GM21515 (cell line): ENCODE measurements around the gene ELOVL6.
"Not testable (repeated sequence)": the region's sequence is repeated elsewhere in the genome, so short reads cannot be mapped to it uniquely, and the experiment has no call there.

Experiments used
- ATAC-seq: cut with Tn5 transposase; IDR thresholded peaks from one replicate; pipeline ENCODE4 v1.9.1; 2021; ENCODE audit not compliant: unreplicated experiment

The ELOVL6 gene

DNA sequence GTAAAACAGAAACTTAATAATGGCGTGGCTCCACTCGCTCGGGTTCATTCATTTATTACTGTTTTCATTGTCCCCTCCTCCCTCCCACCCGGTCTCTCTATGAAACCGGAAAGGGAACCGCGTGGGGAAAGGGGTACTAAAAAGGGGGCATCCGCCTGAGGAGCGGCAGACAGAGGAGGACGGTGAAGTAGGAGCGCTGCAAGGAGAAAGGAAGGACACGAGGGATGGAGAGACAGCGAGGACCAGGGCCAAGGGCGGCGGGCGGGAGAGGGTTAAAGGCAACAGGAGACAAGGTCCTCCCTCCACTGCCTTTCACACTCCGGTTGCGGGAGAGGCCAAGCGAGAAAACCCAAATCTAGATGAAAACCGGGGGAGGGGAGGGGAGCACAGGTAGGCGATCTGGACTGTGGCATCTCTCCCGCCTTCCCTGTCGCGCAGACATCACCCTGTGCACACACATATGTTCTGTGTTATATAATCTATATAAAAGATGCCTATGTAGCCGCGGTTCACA, 829 bp downstream of the ELOVL6 start:
- peak; percentile 8 for ATAC-seq

DNA sequence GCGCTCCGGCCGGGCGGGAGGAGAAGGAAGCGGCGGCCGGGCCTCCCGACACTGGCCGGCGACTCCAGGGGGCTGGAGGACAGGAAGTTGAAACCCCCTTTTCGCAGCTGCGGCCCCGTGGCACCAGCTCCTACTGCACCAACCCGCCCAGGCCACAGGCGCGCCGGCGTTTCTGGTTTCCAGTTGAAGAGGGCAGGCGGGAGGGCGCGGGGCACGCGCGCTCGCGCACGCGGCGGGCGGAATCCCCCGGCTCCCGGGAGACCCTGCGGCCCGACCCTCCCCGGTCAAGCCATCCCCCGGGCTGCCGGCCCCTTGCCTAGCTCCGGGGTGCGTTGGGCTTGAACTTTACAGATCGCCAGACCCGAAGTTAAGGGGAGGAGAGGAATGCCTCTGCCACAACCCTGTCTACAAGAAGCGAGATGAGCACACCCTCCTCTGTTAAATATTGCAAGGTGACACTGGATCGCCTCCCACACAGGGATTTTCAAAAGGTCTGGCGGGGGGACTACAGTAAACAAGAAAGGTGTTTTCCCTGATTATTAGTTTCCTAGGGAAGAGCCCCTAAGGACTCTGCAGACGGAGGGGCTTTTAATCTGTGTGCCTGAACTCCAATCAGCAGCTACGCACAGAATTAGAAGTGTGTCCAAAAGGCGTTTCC, 1.4 kb downstream of the ELOVL6 start:
- ATAC-seq = peak; percentile 33

DNA sequence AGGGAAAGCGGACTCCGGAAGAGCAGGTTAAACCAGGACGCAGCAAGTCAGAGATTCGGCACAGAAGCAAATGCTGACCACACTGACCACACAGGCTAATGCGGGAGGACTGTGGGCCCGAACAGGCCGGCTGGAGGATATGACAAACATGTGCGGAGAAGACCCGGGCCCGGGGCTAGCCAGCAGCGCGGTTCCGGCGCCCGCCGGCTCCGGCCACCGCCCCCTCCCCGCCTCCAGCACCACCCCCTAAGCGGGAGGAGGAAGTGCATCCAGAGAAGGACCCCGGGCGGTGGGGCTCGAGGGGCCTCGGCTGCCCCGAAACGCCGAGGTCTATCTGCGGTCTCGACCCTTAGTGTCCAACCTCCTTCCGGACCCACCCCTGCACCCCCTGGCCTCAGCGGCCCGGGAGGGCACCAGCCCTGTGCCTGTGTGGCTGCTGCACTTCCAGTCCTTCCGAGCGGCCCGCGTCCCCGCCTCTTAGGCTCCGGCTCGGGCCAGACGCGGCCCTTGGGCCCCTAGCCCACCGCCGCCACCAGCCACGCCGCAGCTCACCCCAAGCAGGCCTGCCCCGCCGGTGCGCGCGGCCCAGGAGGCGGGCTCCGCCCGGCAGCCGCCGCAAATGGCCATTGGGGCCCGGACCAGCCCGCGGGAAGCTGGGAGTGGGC, 2.1 kb downstream of the ELOVL6 start:
- ATAC-seq = peak; percentile 26

DNA sequence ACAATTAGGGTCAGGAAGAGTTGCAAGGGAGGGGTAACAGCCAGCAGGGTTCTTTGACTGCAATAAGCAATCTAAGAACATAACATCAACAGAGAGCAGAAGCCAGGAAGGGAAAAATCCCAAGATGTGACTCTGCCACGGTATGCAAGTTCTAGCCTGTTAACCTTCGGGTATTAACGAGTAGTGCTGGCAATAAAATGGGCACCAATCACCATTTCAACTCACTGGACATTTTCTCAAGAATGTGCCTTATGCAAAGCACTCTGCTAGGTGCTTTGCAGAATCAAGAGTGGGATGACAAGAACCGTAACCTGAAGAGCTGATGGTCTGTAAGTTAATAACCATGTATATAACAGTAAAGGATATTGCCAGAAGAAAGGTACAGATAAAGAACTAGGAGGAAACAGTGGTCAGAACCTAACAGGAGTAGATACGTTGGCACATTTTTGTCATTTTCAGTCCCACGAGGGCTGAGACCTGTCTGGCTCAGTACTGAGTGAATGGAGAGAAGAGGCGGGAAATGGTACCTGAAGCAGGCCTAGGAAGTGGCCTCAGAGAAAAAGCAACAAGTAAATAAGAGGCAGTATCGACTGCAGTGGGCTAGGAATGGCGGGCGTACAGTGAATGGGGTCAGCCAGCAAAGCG, 2.7 kb downstream of the ELOVL6 start:
- ATAC-seq = peak; percentile 5

DNA sequence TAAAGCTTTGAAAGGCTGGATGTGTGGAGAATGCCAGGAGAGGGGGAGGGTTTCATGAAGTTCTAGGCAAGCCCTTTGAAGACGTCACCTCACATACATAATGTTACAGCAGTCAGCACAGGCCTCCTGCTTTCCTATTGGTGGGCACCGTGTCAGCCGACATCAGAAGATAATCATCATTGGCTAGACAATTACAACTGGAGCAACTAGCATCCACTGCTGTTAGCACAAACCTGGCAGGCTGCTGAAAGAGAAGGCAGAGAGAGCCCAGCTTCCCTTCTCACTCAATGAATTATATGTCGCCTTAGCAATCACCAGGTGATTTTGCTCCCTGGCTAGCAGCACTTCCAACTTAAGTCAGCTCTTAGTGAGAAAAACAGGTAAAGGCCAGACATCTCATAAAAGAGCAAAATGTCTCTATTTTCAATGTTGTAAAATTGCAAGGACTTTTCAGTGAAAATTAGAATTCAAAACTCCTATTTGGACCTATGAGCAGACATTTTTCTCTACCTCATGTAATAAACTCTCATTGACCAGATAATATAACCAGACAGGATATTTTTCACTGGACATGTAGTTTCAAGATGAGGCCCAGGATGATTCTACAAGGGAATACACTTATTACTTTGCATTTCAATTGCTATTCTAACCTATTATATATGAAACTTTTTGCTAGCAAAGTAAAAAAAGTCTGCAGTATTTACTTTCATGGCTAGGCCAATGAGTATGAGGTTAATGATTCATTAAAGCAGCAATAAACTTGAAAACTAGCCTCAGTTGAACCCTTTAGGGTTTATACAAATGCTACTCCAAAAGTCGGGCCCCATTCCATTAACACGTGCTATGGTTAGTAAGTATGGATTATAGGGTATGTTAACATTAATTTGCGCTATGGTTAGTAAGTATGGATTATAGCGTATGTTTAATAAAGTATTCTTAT, 4.3 kb downstream of the ELOVL6 start:
- ATAC-seq = peak; percentile 76

DNA sequence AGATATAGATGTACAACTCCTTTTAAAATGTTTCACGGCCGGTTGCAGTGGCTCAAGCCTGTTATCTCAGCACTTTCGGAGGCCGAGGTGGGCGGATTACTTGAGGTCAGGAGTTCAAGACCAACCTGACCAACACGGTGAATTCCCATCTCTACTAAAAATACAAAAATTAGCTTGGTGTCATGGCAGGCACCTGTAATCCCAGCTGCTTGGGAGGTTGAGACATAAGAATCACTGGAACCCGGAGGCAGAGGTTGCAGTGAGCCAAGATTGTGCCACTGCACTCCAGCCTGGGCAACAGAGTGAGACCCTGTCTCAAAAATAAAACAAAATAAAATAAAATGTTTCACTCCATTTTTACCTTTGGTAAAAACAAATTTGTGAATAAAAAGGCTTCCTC, 5.1 kb downstream of the ELOVL6 start:
- ATAC-seq = not testable (repeated sequence)

DNA sequence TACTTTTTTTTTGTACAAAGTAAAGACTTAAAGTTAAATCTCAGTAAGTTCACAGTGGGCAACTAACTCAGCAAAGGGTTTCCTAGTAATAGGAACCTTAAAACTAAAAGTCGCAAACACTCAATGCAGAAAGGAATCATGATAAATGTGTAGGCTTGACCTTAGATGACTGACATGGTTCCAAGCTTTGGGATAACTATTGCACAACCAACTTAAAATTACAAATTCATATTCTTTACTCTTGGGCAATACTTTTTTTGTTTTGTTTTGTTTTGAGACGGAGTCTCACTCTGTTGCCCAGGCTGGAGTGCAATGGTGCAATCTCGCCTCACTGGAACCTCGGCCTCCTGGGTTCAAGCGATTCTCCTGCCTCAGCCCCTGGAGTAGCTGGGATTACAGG, 8.2 kb downstream of the ELOVL6 start:
- no peak for ATAC-seq

DNA sequence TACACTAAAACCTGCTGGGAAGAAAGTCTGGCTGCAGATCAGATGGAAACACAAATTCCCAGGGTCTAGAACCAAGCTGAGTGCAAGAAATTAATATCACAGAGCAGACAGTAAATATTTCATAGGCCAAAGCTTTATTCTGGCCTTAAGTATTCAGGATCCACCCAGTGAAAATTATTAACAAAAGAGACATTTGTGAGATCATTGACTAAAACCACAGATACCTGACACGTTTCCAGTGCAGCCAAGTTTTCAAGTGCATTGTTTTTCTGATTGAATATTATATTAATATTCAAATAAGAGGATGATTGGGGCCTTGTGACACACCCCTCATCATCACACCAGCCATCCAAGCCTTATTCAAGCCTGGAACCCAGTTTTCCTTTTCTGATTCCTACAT, 10.3 kb downstream of the ELOVL6 start:
- ATAC-seq = no peak

- ATAC-seq = no peak
Observed at GRCh38 chr4:110184791-110185155, 13.6 kb downstream of the ELOVL6 start.

GRCh38 chr4:110184140-110184790, 14.2 kb downstream of the ELOVL6 start:
- no peak for ATAC-seq

GRCh38 chr4:110183643-110184042, 14.8 kb downstream of the ELOVL6 start:
- no peak for ATAC-seq

- no peak for ATAC-seq
Observed at GRCh38 chr4:110183058-110183457, 15.4 kb downstream of the ELOVL6 start.

- ATAC-seq = no peak
Observed at GRCh38 chr4:110181890-110182289, 16.5 kb downstream of the ELOVL6 start.

DNA sequence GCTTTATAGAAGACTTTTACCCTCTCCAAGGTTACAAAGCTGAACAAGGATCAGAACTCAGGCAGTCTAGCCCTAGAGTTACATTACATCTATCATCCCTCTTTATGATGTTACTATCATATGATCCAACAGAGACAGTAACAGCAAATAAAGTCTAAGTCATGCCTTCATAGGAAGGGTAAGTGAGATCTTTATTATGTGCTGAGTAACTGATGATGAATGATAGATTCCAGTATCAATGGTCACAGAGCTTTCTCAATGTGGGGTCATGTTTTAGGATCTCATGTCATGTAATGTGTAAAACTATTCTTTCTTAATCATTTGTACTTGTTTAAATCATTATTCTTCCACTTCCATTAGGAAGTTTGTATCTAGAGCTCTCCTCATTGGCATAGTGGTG, 22.8 kb downstream of the ELOVL6 start:
- no peak for ATAC-seq

DNA sequence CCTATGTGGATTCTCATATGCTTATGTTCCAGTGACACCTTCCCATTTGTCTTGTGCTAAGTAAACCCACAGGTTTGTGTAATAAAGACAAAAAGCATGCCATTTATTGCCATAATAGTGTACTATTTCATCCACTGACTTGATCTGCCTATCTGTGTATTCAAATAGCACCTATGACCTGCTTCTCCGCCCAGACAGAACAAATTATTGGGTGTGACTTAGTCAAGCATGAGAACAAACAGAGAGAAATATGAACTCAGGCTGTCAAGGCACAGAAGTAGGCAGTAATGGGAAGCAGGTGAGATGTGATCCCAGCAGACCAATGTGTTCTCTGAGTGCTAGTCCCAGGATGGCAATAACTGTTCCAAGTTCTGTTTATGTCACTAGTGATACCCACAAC, 25.4 kb downstream of the ELOVL6 start:
- no peak for ATAC-seq

DNA sequence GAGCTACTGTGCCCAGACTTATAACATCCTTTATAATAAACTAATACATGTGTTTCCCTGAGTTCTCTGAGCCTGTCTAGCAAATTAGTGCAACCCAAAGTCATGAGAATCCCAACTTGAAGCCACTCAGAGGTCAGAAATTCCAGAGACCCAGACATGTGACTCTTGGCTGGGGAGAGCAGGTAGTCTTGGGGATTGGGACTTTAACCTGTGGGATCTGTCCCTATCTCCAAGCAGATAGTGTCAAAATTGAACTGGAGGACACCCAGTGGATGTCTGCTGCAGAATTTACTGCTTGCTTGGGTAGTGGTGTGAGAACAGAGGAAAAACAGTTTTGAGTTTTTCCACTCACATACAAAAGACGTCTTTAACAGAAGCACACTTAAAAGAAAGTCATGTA, 26.4 kb downstream of the ELOVL6 start:
- ATAC-seq = no peak

GRCh38 chr4:110170861-110171260, 27.6 kb downstream of the ELOVL6 start:
- no peak for ATAC-seq

DNA sequence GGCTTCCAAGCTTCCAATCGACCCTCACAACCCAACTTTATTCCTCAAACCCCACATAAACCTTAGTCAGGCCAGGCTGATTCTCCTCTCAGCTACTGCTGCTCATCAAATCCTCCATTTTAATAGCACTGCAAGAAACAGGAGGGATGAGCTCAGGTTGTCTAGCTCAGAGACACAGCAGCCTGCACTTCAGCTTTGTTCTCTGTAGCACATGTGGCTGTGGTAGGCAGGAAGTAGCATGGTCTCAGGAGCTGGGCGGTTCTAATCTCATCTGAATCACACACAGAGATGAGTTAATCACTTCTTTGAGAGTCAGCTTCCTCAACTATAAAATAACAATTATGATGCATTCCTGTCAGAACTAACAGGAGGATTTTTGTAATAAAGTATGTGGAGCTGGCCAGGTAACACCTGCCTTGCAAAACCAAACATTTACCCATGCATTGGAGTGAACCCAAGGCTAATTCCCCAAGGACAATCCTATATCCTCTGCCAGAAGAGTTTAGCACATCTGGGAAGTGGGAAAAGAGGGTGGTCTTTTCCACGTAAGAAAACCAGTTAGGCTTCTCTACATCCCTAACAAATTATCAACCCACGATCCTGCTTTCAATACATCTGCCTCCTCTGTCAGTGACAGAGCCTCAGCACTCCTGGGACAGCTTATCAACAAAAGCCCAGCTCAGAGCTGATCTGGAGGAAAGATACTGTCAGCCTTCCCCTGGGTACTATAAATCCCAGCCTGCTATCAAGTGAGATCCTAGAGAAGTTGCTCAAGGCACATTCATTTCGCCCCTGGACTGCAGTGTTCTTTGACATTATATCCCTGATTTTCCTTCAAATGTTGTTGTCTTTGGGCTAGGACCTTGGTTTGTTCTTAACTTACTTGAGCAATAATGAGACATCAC, 32.8 kb downstream of the ELOVL6 start:
- ATAC-seq = peak; percentile 74

- no peak for ATAC-seq
Observed at GRCh38 chr4:110164856-110165255, 33.6 kb downstream of the ELOVL6 start.

DNA sequence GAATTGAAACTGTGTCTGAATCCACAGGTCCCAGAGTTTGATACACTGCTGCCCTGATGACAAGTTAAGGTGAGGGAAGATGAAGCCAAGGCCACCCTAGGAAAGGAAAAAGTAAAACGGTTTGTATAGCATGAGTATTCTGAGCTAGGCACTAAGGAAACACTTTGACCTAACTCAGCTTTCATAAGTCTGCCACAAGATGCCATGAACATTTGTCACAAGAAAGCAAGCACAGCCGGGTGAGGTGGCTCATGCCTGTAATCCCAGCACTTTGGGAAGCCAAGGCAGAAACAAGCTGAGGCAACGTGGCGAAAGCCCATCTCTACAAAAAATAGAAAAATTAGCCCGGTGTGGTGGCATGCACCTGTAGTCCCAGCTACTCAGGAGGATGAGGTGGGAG, 34.2 kb downstream of the ELOVL6 start:
- no peak for ATAC-seq
